Panc1 (cell line): ENCODE data around the gene SELENOM. TPM values are rescaled to one million over a fixed set of nuclear protein-coding genes. Genes with fewer than 3 reads are reported as not detected.

Experiments
- ATAC-seq: fragments of 200-7000 bp; cut with Tn5 transposase; 2 replicates; pipeline ENCODE4 v1.9.1; 2020; ENCODE audit warnings: mild to moderate bottlenecking, moderate library complexity
- BruUV-seq: library from RNA; stranded (reverse); fragments of 400-500 nt; replicated peaks from 2 replicates; lab custom pipeline; 2021; lab: Mats Ljungman, UMichigan
- CTCF ChIA-PET: fragments of 300-600 bp; sonication (Branson Sonifier 250); formaldehyde crosslinking; loops from one replicate; lab custom pipeline; 2022; ENCODE audit warnings: antibody characterized with exemption; lab: Charles Lee
- POLR2A ChIA-PET: fragments of 300-600 bp; sonication (Branson Sonifier 250); formaldehyde crosslinking; loops from one replicate; lab custom pipeline; 2022; ENCODE audit warnings: antibody characterized with exemption; lab: Charles Lee
- DNase-seq: peaks from one replicate; pipeline ENCODE4 v3.0.0-alpha.2; 2010; ENCODE audit warnings: low read depth, low spot score
- H3K27ac ChIP-seq: 2 replicates; pipeline ENCODE4 v1.5.1; 2011; ENCODE audit warnings: mild to moderate bottlenecking, low read length, inconsistent platforms
- H3K27me3 ChIP-seq: fragments of 200-500 bp; sonication (Bioruptor generic); 2 replicates; pipeline ENCODE4 v1.6.0; 2014; ENCODE audit warnings: low read length, inconsistent platforms; ENCODE audit not compliant: control insufficient read depth, insufficient read depth
- H3K36me3 ChIP-seq: fragments of 200-500 bp; sonication (Bioruptor generic); 2 replicates; pipeline ENCODE4 v1.5.1; 2014; ENCODE audit warnings: inconsistent platforms, mild to moderate bottlenecking, low read length, moderate library complexity; ENCODE audit not compliant: control insufficient read depth, insufficient read depth
- H3K4me1 ChIP-seq: 2 replicates; pipeline ENCODE4 v1.5.1; 2011; ENCODE audit warnings: inconsistent platforms, mild to moderate bottlenecking, low read length, moderate library complexity; ENCODE audit not compliant: control insufficient read depth, insufficient read depth
- H3K4me3 ChIP-seq, 2 experiments: 2 replicates each; pipeline ENCODE4 v1.5.1; 2011 to 2012; ENCODE audit warnings: low read depth in 2 of 2, low read length in 2 of 2, mild to moderate bottlenecking in 2 of 2, inconsistent platforms in 1 of 2, moderate library complexity in 1 of 2
- H3K9me3 ChIP-seq: fragments of 200-500 bp; sonication (Bioruptor generic); 2 replicates; pipeline ENCODE4 v1.5.1; 2014; ENCODE audit warnings: low read depth, mild to moderate bottlenecking, inconsistent platforms, low read length, moderate library complexity; ENCODE audit not compliant: control insufficient read depth, insufficient read depth
- CTCF ChIP-seq: fragments of 450-650 bp; IDR thresholded peaks from 2 replicates; pipeline ENCODE4 v1.5.1; 2017; ENCODE audit warnings: mild to moderate bottlenecking
- POLR2AphosphoS5 ChIP-seq: IDR thresholded peaks from 2 replicates; pipeline ENCODE4 v1.6.1; 2012; ENCODE audit warnings: mild to moderate bottlenecking, low read depth, low read length, moderate library complexity
- REST ChIP-seq, 2 experiments: IDR thresholded peaks; 2 replicates each; pipeline ENCODE4 v1.6.1; 2011 to 2012; ENCODE audit warnings: low read depth in 2 of 2, control low read depth in 1 of 2, low read length in 1 of 2, mild to moderate bottlenecking in 1 of 2, moderate library complexity in 1 of 2; ENCODE audit not compliant: insufficient read depth in 1 of 2
- SIN3A ChIP-seq: IDR thresholded peaks from 2 replicates; pipeline ENCODE4 v1.6.1; 2012; ENCODE audit warnings: low read depth, mild to moderate bottlenecking, low read length, moderate library complexity, borderline replicate concordance; ENCODE audit not compliant: insufficient read depth
- TCF7L2 ChIP-seq: IDR thresholded peaks from 2 replicates; pipeline ENCODE4 v1.6.1; 2011; ENCODE audit warnings: mild to moderate bottlenecking, low read depth, low read length, inconsistent platforms
- in situ Hi-C: cut with HindIII; loops from 2 replicates; pipeline ENCODE4 v1.10.0; 2016; ENCODE audit warnings: low sequenced_read_pairs, low pct_unique_long_range_greater_than_20kb
- intact Hi-C: fragments of 100-400 bp; cut with micrococcal nuclease; formaldehyde crosslinking; loops from one replicate; pipeline ENCODE4 v1.10.0; 2022; ENCODE audit not compliant: unreplicated experiment
- total RNA-seq: library from RNA; stranded (reverse); gene quantifications from one replicate; pipeline ENCODE4 v1.2.1, GENCODE V29; 2021; ENCODE audit not compliant: unreplicated experiment

The SELENOM gene
- total RNA-seq, 1 experiment from 2014 or later: 84.4 TPM

GRCh38 chr22:31120642-31121041 lies 13.3 kb upstream of the SELENOM start:
- no peaks in the 10 kb centered on the region for H3K4me1 ChIP-seq
- H3K9me3 ChIP-seq: no peaks in the 10 kb centered on the region
- no peaks in the 10 kb centered on the region for H3K36me3 ChIP-seq
- DNase-seq (no peak), ATAC-seq (no peak)
- no peak overlapping the region for H3K27ac ChIP-seq
- in situ Hi-C loops (no loop called here), intact Hi-C loops (no loop called here)
- TF ChIP-seq POLR2AphosphoS5 (no peak), SIN3A (no peak), CTCF (no peak), TCF7L2 (no peak), REST (IDR thresholded peaks at IDR 0.05; ENCODE audit: insufficient read depth in 1 of 2, low read depth in 2 of 2, low read length in 1 of 2) (no peak)
- H3K27me3 ChIP-seq: no peaks in the 10 kb centered on the region
- ChIA-PET POLR2A (interaction anchor here (0.6 kb wide), 1 partner anchor 152 kb away, joined by 4 read pairs; the partner anchor contains the start of gene MORC2), CTCF (no interaction called here)
- BruUV-seq: no TSS peak
- no peak overlapping the region for H3K4me3 ChIP-seq

GRCh38 chr22:31120230-31120629 lies 12.9 kb upstream of the SELENOM start:
- ChIA-PET POLR2A (interaction anchor here (0.6 kb wide), 1 partner anchor 152 kb away, joined by 4 read pairs; the partner anchor contains the start of gene MORC2), CTCF (no interaction called here)
- no peaks in the 10 kb centered on the region for H3K4me1 ChIP-seq
- in situ Hi-C loops (no loop called here), intact Hi-C loops (no loop called here)
- no peak overlapping the region for H3K4me3 ChIP-seq
- ATAC-seq (no peak), DNase-seq (no peak)
- BruUV-seq: no TSS peak
- no peaks in the 10 kb centered on the region for H3K9me3 ChIP-seq
- no peaks in the 10 kb centered on the region for H3K27me3 ChIP-seq
- no peak for TF ChIP-seq POLR2AphosphoS5
- TF ChIP-seq SIN3A: no peak
- no peak for TF ChIP-seq REST (IDR thresholded peaks at IDR 0.05; ENCODE audit: insufficient read depth in 1 of 2, low read depth in 2 of 2, low read length in 1 of 2)
- H3K36me3 ChIP-seq: no peaks in the 10 kb centered on the region
- H3K27ac ChIP-seq: no peak overlapping the region
